ENCODE measurements around the gene DSTYK.

Gene DSTYK

DNA sequence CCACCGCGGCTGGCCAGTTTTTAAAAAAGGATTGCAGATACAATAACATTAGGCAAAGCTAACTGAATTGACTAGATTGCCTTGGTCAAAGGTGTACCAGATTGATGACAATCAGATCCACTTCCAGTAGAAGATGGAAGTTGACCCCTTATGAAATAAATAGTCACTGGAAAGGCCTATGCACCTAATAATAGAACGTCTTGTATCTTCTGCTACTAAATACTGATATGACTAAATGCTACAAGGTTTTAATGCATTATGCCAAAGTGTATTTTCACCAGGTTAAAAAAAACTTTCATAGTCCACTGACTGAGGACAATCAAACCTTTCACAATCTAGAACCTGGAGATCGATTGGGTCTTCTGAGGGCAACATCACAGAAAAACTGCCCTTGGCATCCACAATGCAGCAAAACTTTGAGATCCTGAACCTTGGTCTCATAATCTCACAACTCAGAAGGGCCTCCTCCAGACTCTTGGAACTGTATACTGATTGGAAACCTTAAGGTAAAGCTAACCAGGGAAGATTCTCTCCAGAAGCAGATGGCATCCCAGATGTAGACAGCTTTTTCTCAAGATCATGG lies 82.0 kb downstream of the DSTYK start:
- ATAC-seq (ENCODE audit: low read depth), result no peak
- Histone ChIP-seq H3K4me1 (ENCODE audit: insufficient read depth, poor library complexity, severe bottlenecking) (no peaks in the 10 kb centered on the region), H3K27me3 (ENCODE audit: insufficient read depth, poor library complexity, severe bottlenecking) (no peaks in the 10 kb centered on the region), H3K4me3 (ENCODE audit: severe bottlenecking) (no peak overlapping the region), H3K36me3 (ENCODE audit: low read depth) (no peaks in the 10 kb centered on the region), H3K9me3 (ENCODE audit: severe bottlenecking) (no peaks in the 10 kb centered on the region), H3K27ac (ENCODE audit: poor library complexity, severe bottlenecking) (no peak overlapping the region)
- no peak for DNase-seq (ENCODE audit: low spot score)
- no peak for TF ChIP-seq CTCF (IDR thresholded peaks at IDR 0.05; ENCODE audit: poor library complexity, severe bottlenecking)

- DNase-seq (ENCODE audit: low spot score), result no peak
- no peak overlapping the region for H3K27ac ChIP-seq (ENCODE audit: poor library complexity, severe bottlenecking)
- TF ChIP-seq CTCF (IDR thresholded peaks at IDR 0.05; ENCODE audit: poor library complexity, severe bottlenecking), result no peak
- no peaks in the 10 kb centered on the region for H3K27me3 ChIP-seq (ENCODE audit: insufficient read depth, poor library complexity, severe bottlenecking)
- H3K36me3 ChIP-seq (ENCODE audit: low read depth), result no peaks in the 10 kb centered on the region
- H3K4me1 ChIP-seq (ENCODE audit: insufficient read depth, poor library complexity, severe bottlenecking), result no peaks in the 10 kb centered on the region
- H3K9me3 ChIP-seq (ENCODE audit: severe bottlenecking), result no peaks in the 10 kb centered on the region
- ATAC-seq (ENCODE audit: low read depth), result no peak
- H3K4me3 ChIP-seq (ENCODE audit: severe bottlenecking), result no peak overlapping the region
Observed at GRCh38 chr1:205128050-205128449, 83.5 kb downstream of the DSTYK start.

- Histone ChIP-seq H3K36me3 (ENCODE audit: low read depth) (no peaks in the 10 kb centered on the region), H3K9me3 (ENCODE audit: severe bottlenecking) (no peaks in the 10 kb centered on the region), H3K27me3 (ENCODE audit: insufficient read depth, poor library complexity, severe bottlenecking) (no peaks in the 10 kb centered on the region), H3K4me1 (ENCODE audit: insufficient read depth, poor library complexity, severe bottlenecking) (peaks cover 4% of the 10 kb centered on the region), H3K27ac (ENCODE audit: poor library complexity, severe bottlenecking) (no peak overlapping the region), H3K4me3 (ENCODE audit: severe bottlenecking) (no peak overlapping the region)
- TF ChIP-seq CTCF (IDR thresholded peaks at IDR 0.05; ENCODE audit: poor library complexity, severe bottlenecking), result no peak
- no peak for ATAC-seq (ENCODE audit: low read depth)
- DNase-seq (ENCODE audit: low spot score), result no peak
Observed at GRCh38 chr1:205127646-205128045, 83.9 kb downstream of the DSTYK start.

- no peak overlapping the region for H3K4me3 ChIP-seq (ENCODE audit: severe bottlenecking)
- DNase-seq (ENCODE audit: low spot score) (no peak), ATAC-seq (ENCODE audit: low read depth) (no peak)
- H3K27me3 ChIP-seq (ENCODE audit: insufficient read depth, poor library complexity, severe bottlenecking), result no peaks in the 10 kb centered on the region
- no peak for TF ChIP-seq CTCF (IDR thresholded peaks at IDR 0.05; ENCODE audit: poor library complexity, severe bottlenecking)
- no peak overlapping the region for H3K27ac ChIP-seq (ENCODE audit: poor library complexity, severe bottlenecking)
- H3K36me3 ChIP-seq (ENCODE audit: low read depth), result no peaks in the 10 kb centered on the region; the same call in 1 of the 2 replicates
- H3K4me1 ChIP-seq (ENCODE audit: insufficient read depth, poor library complexity, severe bottlenecking), result peaks cover 8% of the 10 kb centered on the region
- no peaks in the 10 kb centered on the region for H3K9me3 ChIP-seq (ENCODE audit: severe bottlenecking)
Observed at GRCh38 chr1:205124726-205125125, 86.8 kb downstream of the DSTYK start.

- ATAC-seq (ENCODE audit: low read depth) (peak; percentile 10), DNase-seq (ENCODE audit: low spot score) (no peak)
- TF ChIP-seq CTCF (IDR thresholded peaks at IDR 0.05; ENCODE audit: poor library complexity, severe bottlenecking), result peak; percentile 68
- H3K27me3 ChIP-seq (ENCODE audit: insufficient read depth, poor library complexity, severe bottlenecking), result no peaks in the 10 kb centered on the region
- peaks cover 18% of the 10 kb centered on the region for H3K36me3 ChIP-seq (ENCODE audit: low read depth)
- H3K9me3 ChIP-seq (ENCODE audit: severe bottlenecking), result no peaks in the 10 kb centered on the region
- peak overlapping the region; percentile 48 for H3K27ac ChIP-seq (ENCODE audit: poor library complexity, severe bottlenecking)
- peaks cover 8% of the 10 kb centered on the region for H3K4me1 ChIP-seq (ENCODE audit: insufficient read depth, poor library complexity, severe bottlenecking)
- peak overlapping the region; percentile 77 for H3K4me3 ChIP-seq (ENCODE audit: severe bottlenecking)
Observed at GRCh38 chr1:205122489-205122882, 89.0 kb downstream of the DSTYK start.

Data from RWPE2 (cell line).